KMS-11 (cell line): Measurements from ENCODE around the gene GALNTL6.

ENCODE experiments used
- H2AFZ ChIP-seq: fragments of 200-600 bp; sonication (generic); 2 replicates; pipeline ENCODE4 v1.6.1; 2016; ENCODE audit warnings: antibody characterized with exemption, mixed run types, low read depth
- H3K27ac ChIP-seq: fragments of 200-600 bp; sonication (generic); 2 replicates; pipeline ENCODE4 v1.6.1; 2016; ENCODE audit warnings: mild to moderate bottlenecking, mixed run types
- H3K27me3 ChIP-seq: fragments of 200-600 bp; sonication (generic); 2 replicates; pipeline ENCODE4 v1.6.1; 2017; ENCODE audit warnings: mild to moderate bottlenecking, low read depth, mixed run types, moderate library complexity; ENCODE audit not compliant: insufficient read depth
- H3K36me3 ChIP-seq: fragments of 200-600 bp; sonication (generic); 2 replicates; pipeline ENCODE4 v1.6.1; 2017; ENCODE audit warnings: mild to moderate bottlenecking, mixed run types; ENCODE audit not compliant: insufficient read depth
- H3K4me1 ChIP-seq: fragments of 200-600 bp; sonication (generic); 2 replicates; pipeline ENCODE4 v1.6.1; 2016; ENCODE audit warnings: mild to moderate bottlenecking, low read depth, mixed run types; ENCODE audit not compliant: poor library complexity, severe bottlenecking
- H3K4me2 ChIP-seq: fragments of 200-600 bp; sonication (generic); 2 replicates; pipeline ENCODE4 v1.7.0; 2016; ENCODE audit warnings: mild to moderate bottlenecking, mixed run types
- H3K4me3 ChIP-seq: fragments of 200-600 bp; sonication (generic); IDR thresholded peaks from 2 replicates; pipeline ENCODE4 v1.6.1; 2017; ENCODE audit warnings: low read depth, low read length, mixed read lengths; ENCODE audit not compliant: insufficient read depth
- H3K79me2 ChIP-seq: fragments of 200-600 bp; sonication (generic); 2 replicates; pipeline ENCODE4 v1.6.1; 2016; ENCODE audit warnings: low read depth, mixed run types; ENCODE audit not compliant: insufficient read depth
- H3K9ac ChIP-seq: fragments of 200-600 bp; sonication (generic); 2 replicates; pipeline ENCODE4 v1.6.1; 2016; ENCODE audit warnings: mild to moderate bottlenecking, mixed run types
- H4K20me1 ChIP-seq: fragments of 200-600 bp; sonication (generic); 2 replicates; pipeline ENCODE4 v1.6.1; 2016; ENCODE audit warnings: mild to moderate bottlenecking, mixed run types; ENCODE audit not compliant: insufficient read depth
- CTCF ChIP-seq: fragments of 200-600 bp; sonication (generic); conservative IDR thresholded peaks from 2 replicates; pipeline ENCODE4 v1.6.1; 2017; ENCODE audit warnings: low read depth, mild to moderate bottlenecking, antibody characterized with exemption, low read length, moderate library complexity, mixed read lengths

The GALNTL6 gene

GRCh38 chr4:173074501-173074946 is 1261.3 kb downstream of the GALNTL6 start:
- H3K9ac ChIP-seq = peak overlapping the region; percentile 48; the same call in 1 of the 2 replicates
- no peaks in the 10 kb centered on the region for H4K20me1 ChIP-seq
- H3K79me2 ChIP-seq = no peaks in the 10 kb centered on the region
- peak overlapping the region; percentile 15 for H2AFZ ChIP-seq
- peak overlapping the region; percentile 82 for H3K27ac ChIP-seq
- no peak overlapping the region for H3K4me3 ChIP-seq
- peaks cover 62% of the 10 kb centered on the region for H3K4me1 ChIP-seq
- peak overlapping the region; percentile 76 for H3K4me2 ChIP-seq
- H3K27me3 ChIP-seq = no peaks in the 10 kb centered on the region
- no peak for TF ChIP-seq CTCF
- H3K36me3 ChIP-seq = no peaks in the 10 kb centered on the region

- Histone ChIP-seq H3K27me3 (no peaks in the 10 kb centered on the region), H3K36me3 (no peaks in the 10 kb centered on the region), H2AFZ (no peak overlapping the region), H3K9ac (no peak overlapping the region), H4K20me1 (no peaks in the 10 kb centered on the region), H3K4me3 (no peak overlapping the region), H3K4me1 (peaks cover 59% of the 10 kb centered on the region), H3K4me2 (peak overlapping the region; percentile 12; the same call in 1 of the 2 replicates), H3K79me2 (no peaks in the 10 kb centered on the region), H3K27ac (no peak overlapping the region)
- no peak for TF ChIP-seq CTCF
These were observed 1263.9 kb downstream of the GALNTL6 start for GRCh38 chr4:173076903-173077634.

- no peak overlapping the region for H3K4me2 ChIP-seq
- no peaks in the 10 kb centered on the region for H3K36me3 ChIP-seq
- no peaks in the 10 kb centered on the region for H4K20me1 ChIP-seq
- no peaks in the 10 kb centered on the region for H3K4me1 ChIP-seq
- no peak overlapping the region for H3K4me3 ChIP-seq
- no peak overlapping the region for H3K9ac ChIP-seq
- no peaks in the 10 kb centered on the region for H3K27me3 ChIP-seq
- no peaks in the 10 kb centered on the region for H3K79me2 ChIP-seq
- no peak overlapping the region for H2AFZ ChIP-seq
- H3K27ac ChIP-seq = no peak overlapping the region
- no peak for TF ChIP-seq CTCF
These were observed 1274.9 kb downstream of the GALNTL6 start for GRCh38 chr4:173088144-173088543.
